ENCODE data around the gene UCKL1. TPM values are rescaled to one million over a fixed set of nuclear protein-coding genes. Genes with fewer than 3 reads are reported as not detected.
"Not testable (repeated sequence)": the region's sequence is repeated elsewhere in the genome, so short reads cannot be mapped to it uniquely, and the experiment has no call there.

The UCKL1 gene
- total RNA-seq, 3 donors from 2014 or later = 37.4 to 57.8 (median 43.6) TPM

- intact Hi-C loops (cut with DNase I, micrococcal nuclease) = no loop called here
- Histone ChIP-seq H3K36me3 (ENCODE audit: low read depth) (peaks cover 3% of the 10 kb centered on the region), H3K4me1 (ENCODE audit: low read depth) (peaks cover 29% of the 10 kb centered on the region), H3K4me3 (peak overlapping the region; percentile 28), H3K9me3 (no peaks in the 10 kb centered on the region)
- no peak for TF ChIP-seq CTCF (IDR thresholded peaks at IDR 0.05)
- peak; percentile 66 for ATAC-seq
- DNase-seq = peak; percentile 85 to 94 (median 90)
Observed at GRCh38 chr20:63978319-63979228, 22.4 kb upstream of the UCKL1 start.

GRCh38 chr20:63977739-63978276, 21.6 kb upstream of the UCKL1 start:
- H3K4me1 ChIP-seq (ENCODE audit: low read depth) = peaks cover 29% of the 10 kb centered on the region
- peaks cover 3% of the 10 kb centered on the region for H3K36me3 ChIP-seq (ENCODE audit: low read depth)
- ATAC-seq (no peak), DNase-seq (peak in 2 of 3 donors; percentile 38 to 65)
- H3K9me3 ChIP-seq = no peaks in the 10 kb centered on the region
- intact Hi-C loops (cut with DNase I, micrococcal nuclease) = no loop called here
- no peak for TF ChIP-seq CTCF (IDR thresholded peaks at IDR 0.05)
- H3K4me3 ChIP-seq = no peak overlapping the region

GRCh38 chr20:63976980-63977738, 20.9 kb upstream of the UCKL1 start:
- TF ChIP-seq CTCF (IDR thresholded peaks at IDR 0.05) = no peak
- H3K4me3 ChIP-seq = no peak overlapping the region
- no peaks in the 10 kb centered on the region for H3K9me3 ChIP-seq
- DNase-seq = peak in 2 of 3 donors; percentile 31 to 61
- no peak for ATAC-seq
- intact Hi-C loops (cut with DNase I, micrococcal nuclease) = no loop called here
- H3K36me3 ChIP-seq (ENCODE audit: low read depth) = peaks cover 3% of the 10 kb centered on the region
- peaks cover 26% of the 10 kb centered on the region for H3K4me1 ChIP-seq (ENCODE audit: low read depth)

GRCh38 chr20:63976511-63976910, 20.3 kb upstream of the UCKL1 start:
- H3K4me3 ChIP-seq; intact Hi-C loops (cut with DNase I, micrococcal nuclease); ATAC-seq; H3K9me3 ChIP-seq; H3K36me3 ChIP-seq (ENCODE audit: low read depth); DNase-seq: not testable (repeated sequence)
- H3K4me1 ChIP-seq (ENCODE audit: low read depth) = peaks cover 20% of the 10 kb centered on the region

- peak in 1 of 3 donors; percentile 32 for DNase-seq
- Histone ChIP-seq H3K4me3 (no peak overlapping the region), H3K4me1 (ENCODE audit: low read depth) (peaks cover 11% of the 10 kb centered on the region)
Observed at GRCh38 chr20:63974402-63975200, 18.4 kb upstream of the UCKL1 start.

More at GRCh38 chr20:63974402-63975200, 18.4 kb upstream of the UCKL1 start:
- Histone ChIP-seq H3K9me3 (no peaks in the 10 kb centered on the region), H3K36me3 (ENCODE audit: low read depth) (no peaks in the 10 kb centered on the region)
- no peak for TF ChIP-seq CTCF (IDR thresholded peaks at IDR 0.05)
- no peak for ATAC-seq
- intact Hi-C loops (cut with DNase I, micrococcal nuclease) = loop anchor here (5.0 kb wide), 1 partner anchor 437 kb away; the partner anchor contains the start of gene PTK6 (in 2 of the 2)

Data from mucosa of descending colon (tissue), 3 donors.